Panc1 (cell line): ENCODE data around the gene NBEAL2. TPM values are rescaled to one million over a fixed set of nuclear protein-coding genes. Genes with fewer than 3 reads are reported as not detected.

Source experiments
- ATAC-seq: fragments of 200-7000 bp; cut with Tn5 transposase; 2 replicates; pipeline ENCODE4 v1.9.1; 2020; ENCODE audit warnings: mild to moderate bottlenecking, moderate library complexity
- BruUV-seq: library from RNA; stranded (reverse); fragments of 400-500 nt; replicated peaks from 2 replicates; lab custom pipeline; 2021; lab: Mats Ljungman, UMichigan
- CTCF ChIA-PET: fragments of 300-600 bp; sonication (Branson Sonifier 250); formaldehyde crosslinking; loops from one replicate; lab custom pipeline; 2022; ENCODE audit warnings: antibody characterized with exemption; lab: Charles Lee
- POLR2A ChIA-PET: fragments of 300-600 bp; sonication (Branson Sonifier 250); formaldehyde crosslinking; loops from one replicate; lab custom pipeline; 2022; ENCODE audit warnings: antibody characterized with exemption; lab: Charles Lee
- DNase-seq: peaks from one replicate; pipeline ENCODE4 v3.0.0-alpha.2; 2010; ENCODE audit warnings: low read depth, low spot score
- H3K27ac ChIP-seq: 2 replicates; pipeline ENCODE4 v1.5.1; 2011; ENCODE audit warnings: mild to moderate bottlenecking, low read length, inconsistent platforms
- H3K27me3 ChIP-seq: fragments of 200-500 bp; sonication (Bioruptor generic); 2 replicates; pipeline ENCODE4 v1.6.0; 2014; ENCODE audit warnings: low read length, inconsistent platforms; ENCODE audit not compliant: control insufficient read depth, insufficient read depth
- H3K36me3 ChIP-seq: fragments of 200-500 bp; sonication (Bioruptor generic); 2 replicates; pipeline ENCODE4 v1.5.1; 2014; ENCODE audit warnings: inconsistent platforms, mild to moderate bottlenecking, low read length, moderate library complexity; ENCODE audit not compliant: control insufficient read depth, insufficient read depth
- H3K4me1 ChIP-seq: 2 replicates; pipeline ENCODE4 v1.5.1; 2011; ENCODE audit warnings: inconsistent platforms, mild to moderate bottlenecking, low read length, moderate library complexity; ENCODE audit not compliant: control insufficient read depth, insufficient read depth
- H3K4me3 ChIP-seq, 2 experiments: 2 replicates each; pipeline ENCODE4 v1.5.1; 2011 to 2012; ENCODE audit warnings: low read depth in 2 of 2, low read length in 2 of 2, mild to moderate bottlenecking in 2 of 2, inconsistent platforms in 1 of 2, moderate library complexity in 1 of 2
- H3K9me3 ChIP-seq: fragments of 200-500 bp; sonication (Bioruptor generic); 2 replicates; pipeline ENCODE4 v1.5.1; 2014; ENCODE audit warnings: low read depth, mild to moderate bottlenecking, inconsistent platforms, low read length, moderate library complexity; ENCODE audit not compliant: control insufficient read depth, insufficient read depth
- CTCF ChIP-seq: fragments of 450-650 bp; IDR thresholded peaks from 2 replicates; pipeline ENCODE4 v1.5.1; 2017; ENCODE audit warnings: mild to moderate bottlenecking
- POLR2AphosphoS5 ChIP-seq: IDR thresholded peaks from 2 replicates; pipeline ENCODE4 v1.6.1; 2012; ENCODE audit warnings: mild to moderate bottlenecking, low read depth, low read length, moderate library complexity
- REST ChIP-seq, 2 experiments: IDR thresholded peaks; 2 replicates each; pipeline ENCODE4 v1.6.1; 2011 to 2012; ENCODE audit warnings: low read depth in 2 of 2, control low read depth in 1 of 2, low read length in 1 of 2, mild to moderate bottlenecking in 1 of 2, moderate library complexity in 1 of 2; ENCODE audit not compliant: insufficient read depth in 1 of 2
- SIN3A ChIP-seq: IDR thresholded peaks from 2 replicates; pipeline ENCODE4 v1.6.1; 2012; ENCODE audit warnings: low read depth, mild to moderate bottlenecking, low read length, moderate library complexity, borderline replicate concordance; ENCODE audit not compliant: insufficient read depth
- TCF7L2 ChIP-seq: IDR thresholded peaks from 2 replicates; pipeline ENCODE4 v1.6.1; 2011; ENCODE audit warnings: mild to moderate bottlenecking, low read depth, low read length, inconsistent platforms
- in situ Hi-C: cut with HindIII; loops from 2 replicates; pipeline ENCODE4 v1.10.0; 2016; ENCODE audit warnings: low sequenced_read_pairs, low pct_unique_long_range_greater_than_20kb
- intact Hi-C: fragments of 100-400 bp; cut with micrococcal nuclease; formaldehyde crosslinking; loops from one replicate; pipeline ENCODE4 v1.10.0; 2022; ENCODE audit not compliant: unreplicated experiment
- total RNA-seq: library from RNA; stranded (reverse); gene quantifications from one replicate; pipeline ENCODE4 v1.2.1, GENCODE V29; 2021; ENCODE audit not compliant: unreplicated experiment

NBEAL2 gene
- total RNA-seq, 1 experiment from 2014 or later = 38.8 TPM

GRCh38 chr3:46952813-46953212 is 26.7 kb upstream of the NBEAL2 start:
- Histone ChIP-seq H3K4me1 (peaks cover 17% of the 10 kb centered on the region), H3K36me3 (no peaks in the 10 kb centered on the region; the same call in 1 of the 2 replicates), H3K9me3 (no peaks in the 10 kb centered on the region), H3K4me3 (no peak overlapping the region), H3K27ac (no peak overlapping the region), H3K27me3 (no peaks in the 10 kb centered on the region)
- DNase-seq (no peak), ATAC-seq (no peak)
- in situ Hi-C loops = no loop called here
- intact Hi-C loops = no loop called here
- no TSS peak for BruUV-seq
- ChIA-PET CTCF (no interaction called here), POLR2A (interaction anchor here (0.6 kb wide), 1 partner anchor 18 kb away, joined by 3 read pairs; no protein-coding TSS in a partner anchor)
- no peak for TF ChIP-seq CTCF
- TF ChIP-seq TCF7L2 = no peak
- TF ChIP-seq REST (IDR thresholded peaks at IDR 0.05; ENCODE audit: insufficient read depth in 1 of 2, low read depth in 2 of 2, low read length in 1 of 2) = no peak

- BruUV-seq = TSS peak; percentile 24
- Histone ChIP-seq H3K27me3 (no peaks in the 10 kb centered on the region), H3K4me3 (no peak overlapping the region), H3K4me1 (peaks cover 11% of the 10 kb centered on the region), H3K36me3 (no peaks in the 10 kb centered on the region), H3K9me3 (no peaks in the 10 kb centered on the region), H3K27ac (no peak overlapping the region)
- no peak for DNase-seq
- in situ Hi-C loops = no loop called here
- ATAC-seq = no peak
- CTCF ChIA-PET = no interaction called here
- POLR2A ChIA-PET = interaction anchor here (0.6 kb wide), 2 partner anchors 18 to 1622 kb away, joined by 3 read pairs; no protein-coding TSS in a partner anchor
- intact Hi-C loops = no loop called here
- TF ChIP-seq TCF7L2 = no peak
- no peak for TF ChIP-seq CTCF
- TF ChIP-seq POLR2AphosphoS5 = no peak
- no peak for TF ChIP-seq SIN3A
- no peak for TF ChIP-seq REST (IDR thresholded peaks at IDR 0.05; ENCODE audit: insufficient read depth in 1 of 2, low read depth in 2 of 2, low read length in 1 of 2)
Measured at GRCh38 chr3:46953234-46954010, 26.0 kb upstream of the NBEAL2 start.
